ENCODE measurements around the gene CFAP410. TPM values are rescaled to one million over a fixed set of nuclear protein-coding genes. Genes with fewer than 3 reads are reported as not detected.
A peak's percentile ranks its signal among the peaks of the same experiment; 100 is the strongest.

Gene CFAP410
- total and polyA plus RNA-seq, 2 of the 13 experiments (the other 11 are each of a cell fraction or from before 2014, with no cell fraction given): 8.0 to 20.1 TPM

GRCh38 chr21:44338971-44339910 is at the start of gene CFAP410 (continued):
- TF ChIP-seq PRDM10 (CRISPR knock-in tag; IDR thresholded peaks at IDR 0.05; ENCODE audit: low read depth): 0 out of 2 replicates have a peak, but pooled peaks have one; percentile 28
- TF ChIP-seq ZNF207 (IDR thresholded peaks at IDR 0.05; ENCODE audit: borderline replicate concordance): no peak
- no peak for TF ChIP-seq MATR3 (CRISPR knock-in tag; IDR thresholded peaks at IDR 0.05)
- peak; percentile 40; the same call in 1 of the 2 replicates for TF ChIP-seq HNF4A (CRISPR knock-in tag; IDR thresholded peaks at IDR 0.05)
- peak; percentile 16; the same call in 1 of the 2 replicates for TF ChIP-seq ZBTB10 (CRISPR knock-in tag; IDR thresholded peaks at IDR 0.05; ENCODE audit: borderline replicate concordance)
- TF ChIP-seq CCAR2 (optimal IDR thresholded peaks at IDR 0.05; ENCODE audit: low read depth, low read length): no peak
